ENCODE data around the gene UNC5C.

Gene UNC5C

DNA sequence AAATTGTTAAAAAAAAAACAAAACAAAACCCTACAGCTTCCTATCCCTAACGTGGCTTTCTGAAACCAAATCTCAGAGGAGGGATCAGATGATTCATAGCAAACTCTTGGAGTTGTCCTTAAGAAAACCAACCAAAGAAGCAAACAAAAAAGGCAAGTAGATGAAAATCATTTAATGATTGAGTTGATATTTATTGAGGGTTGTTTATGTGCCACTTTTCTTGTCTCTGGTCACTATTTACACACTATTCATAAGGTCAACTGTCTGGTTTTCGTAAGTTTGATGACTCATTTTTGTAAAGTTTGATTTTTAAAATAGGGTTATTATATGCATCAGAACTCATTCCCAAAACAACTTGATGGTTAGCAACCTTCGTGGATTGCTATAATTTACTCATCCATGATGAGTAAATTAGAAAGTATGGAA, 133.4 kb downstream of the UNC5C start:
- H3K4me3 ChIP-seq (ENCODE audit: low read depth, low read length) = no peak overlapping the region
- TF ChIP-seq CTCF (IDR thresholded peaks at IDR 0.05; ENCODE audit: borderline replicate concordance, insufficient read depth, low read depth, low read length) = no peak

GRCh38 chr4:95411371-95412088, 137.2 kb downstream of the UNC5C start:
- no peak for TF ChIP-seq CTCF (IDR thresholded peaks at IDR 0.05; ENCODE audit: borderline replicate concordance, insufficient read depth, low read depth, low read length)
- no peak overlapping the region for H3K4me3 ChIP-seq (ENCODE audit: low read depth, low read length)

- no peak overlapping the region for H3K4me3 ChIP-seq (ENCODE audit: low read depth, low read length)
- TF ChIP-seq CTCF (IDR thresholded peaks at IDR 0.05; ENCODE audit: borderline replicate concordance, insufficient read depth, low read depth, low read length) = no peak
Measured at GRCh38 chr4:95410387-95410977, 138.3 kb downstream of the UNC5C start.

DNA sequence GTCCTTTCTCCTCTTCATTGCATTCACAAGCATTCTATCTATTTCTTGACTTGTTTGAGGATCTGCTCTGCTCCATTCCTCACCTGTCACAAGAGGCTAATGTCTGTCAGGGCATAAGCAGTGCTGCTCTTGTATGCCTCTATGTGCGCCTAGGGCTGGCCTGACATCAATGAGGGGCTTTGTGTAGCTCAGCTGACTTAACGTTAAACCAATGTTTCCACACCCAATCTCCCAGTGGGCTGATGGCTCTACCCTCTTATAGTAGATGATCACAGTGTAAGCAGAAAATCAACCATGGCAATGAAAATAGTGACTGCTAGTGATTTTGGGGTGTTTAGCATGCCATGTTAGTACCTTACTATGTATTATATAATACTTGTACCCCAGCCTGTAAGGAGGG, 139.0 kb downstream of the UNC5C start:
- H3K4me3 ChIP-seq (ENCODE audit: low read depth, low read length) = no peak overlapping the region
- TF ChIP-seq CTCF (IDR thresholded peaks at IDR 0.05; ENCODE audit: borderline replicate concordance, insufficient read depth, low read depth, low read length) = no peak

- H3K4me3 ChIP-seq (ENCODE audit: low read depth, low read length) = no peak overlapping the region
- no peak for TF ChIP-seq CTCF (IDR thresholded peaks at IDR 0.05; ENCODE audit: borderline replicate concordance, insufficient read depth, low read depth, low read length)
Measured at GRCh38 chr4:95409127-95409526, 139.6 kb downstream of the UNC5C start.

GRCh38 chr4:95402299-95402698, 146.5 kb downstream of the UNC5C start:
- no peak overlapping the region for H3K4me3 ChIP-seq (ENCODE audit: low read depth, low read length)
- TF ChIP-seq CTCF (IDR thresholded peaks at IDR 0.05; ENCODE audit: borderline replicate concordance, insufficient read depth, low read depth, low read length) = no peak

GRCh38 chr4:95398217-95398616, 150.6 kb downstream of the UNC5C start:
- no peak for TF ChIP-seq CTCF (IDR thresholded peaks at IDR 0.05; ENCODE audit: borderline replicate concordance, insufficient read depth, low read depth, low read length)
- H3K4me3 ChIP-seq (ENCODE audit: low read depth, low read length) = no peak overlapping the region
